Mononuclear cell (primary cell): ENCODE measurements around the gene ARF6. TPM values are rescaled to one million over a fixed set of nuclear protein-coding genes. Genes with fewer than 3 reads are reported as not detected.
"Not testable (repeated sequence)": the region's sequence is repeated elsewhere in the genome, so short reads cannot be mapped to it uniquely, and the experiment has no call there.

Experiments
- H3K27me3 ChIP-seq: 2 replicates; pipeline ENCODE4 v1.6.0; 2011; ENCODE audit warnings: low read length, control low read depth; ENCODE audit not compliant: insufficient read depth
- H3K4me1 ChIP-seq: 2 replicates; pipeline ENCODE4 v1.5.1; 2011; ENCODE audit warnings: mild to moderate bottlenecking, low read length, control low read depth; ENCODE audit not compliant: insufficient read depth
- H3K4me3 ChIP-seq: 2 replicates; pipeline ENCODE4 v1.5.1; 2011; ENCODE audit warnings: mild to moderate bottlenecking, low read length, moderate library complexity
- H3K9me3 ChIP-seq: 2 replicates; pipeline ENCODE4 v1.5.1; 2011; ENCODE audit warnings: low read depth, mild to moderate bottlenecking, control low read depth, low read length
- total RNA-seq: library from RNA; depleted of rRNA; stranded (reverse); fragments of >200 nt; gene quantifications from one replicate; pipeline ENCODE4 v1.2.3, GENCODE V29; 2012

Gene ARF6
- total RNA-seq, 1 donor: 92.5 TPM

DNA sequence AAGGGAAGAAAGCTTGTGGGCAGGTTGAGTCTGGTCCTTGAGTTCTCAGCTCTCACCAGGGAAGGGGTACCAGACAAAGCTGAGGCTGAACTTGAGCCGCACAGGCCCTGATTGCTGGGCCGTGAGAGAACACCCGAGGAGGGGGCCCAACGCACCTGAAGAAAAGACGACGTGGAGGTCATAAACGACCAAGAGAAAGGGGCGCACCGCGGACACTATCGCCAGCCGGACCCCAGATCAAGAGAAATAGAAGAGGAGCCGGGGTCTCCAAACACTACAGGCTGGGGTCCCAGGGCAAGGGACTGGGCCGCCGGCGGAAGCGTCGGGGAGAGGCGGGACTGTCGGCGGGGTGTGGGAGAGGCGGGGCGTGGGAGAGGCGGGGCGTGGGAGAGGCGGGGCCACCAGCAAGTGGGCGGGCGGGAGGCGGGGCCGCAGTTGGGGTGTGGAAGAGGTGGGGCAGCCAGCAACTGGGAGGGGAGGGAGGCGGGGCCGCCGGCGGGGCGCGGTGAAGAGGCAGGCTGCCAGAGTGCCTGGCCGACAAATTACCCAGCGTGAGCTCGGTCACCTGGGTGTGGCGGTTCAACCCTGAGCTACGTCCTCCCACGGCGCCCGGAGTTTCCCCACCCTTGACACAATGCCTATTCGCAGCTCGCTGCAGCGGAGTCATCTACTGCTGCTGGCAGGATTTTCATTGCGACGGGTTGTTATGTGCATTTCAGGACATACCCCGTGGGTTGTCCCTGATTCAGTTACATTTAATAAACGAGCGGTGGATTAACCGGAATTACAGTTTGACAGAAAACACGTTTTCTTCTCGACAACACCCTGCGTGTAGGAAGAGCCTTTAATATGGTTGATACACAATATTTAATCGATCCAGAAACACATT is 24.8 kb upstream of the ARF6 start:
- peaks cover 65% of the 10 kb centered on the region for H3K4me1 ChIP-seq
- no peaks in the 10 kb centered on the region for H3K9me3 ChIP-seq
- H3K4me3 ChIP-seq: peak overlapping the region; percentile 55
- H3K27me3 ChIP-seq: no peaks in the 10 kb centered on the region

DNA sequence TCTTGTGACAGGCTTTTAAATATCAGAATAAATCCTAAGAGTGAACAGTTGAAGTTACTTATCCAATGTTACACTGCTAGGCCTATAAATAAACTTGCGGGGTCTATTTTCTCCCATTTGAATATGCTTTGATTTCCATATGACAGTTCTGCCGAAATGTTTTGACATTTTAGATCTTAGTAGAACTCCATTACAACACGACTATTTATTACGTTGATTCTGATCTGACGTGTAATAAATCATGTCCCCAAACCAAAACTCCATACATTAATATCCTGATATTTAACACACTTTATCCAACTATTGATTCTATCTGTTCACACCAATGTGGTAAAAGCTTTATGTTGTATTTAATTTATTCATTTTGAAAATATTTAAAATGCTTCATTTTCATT is 24.2 kb upstream of the ARF6 start:
- Histone ChIP-seq H3K4me1 (peaks cover 59% of the 10 kb centered on the region), H3K4me3 (peak overlapping the region; percentile 31), H3K9me3 (no peaks in the 10 kb centered on the region), H3K27me3 (no peaks in the 10 kb centered on the region)

DNA sequence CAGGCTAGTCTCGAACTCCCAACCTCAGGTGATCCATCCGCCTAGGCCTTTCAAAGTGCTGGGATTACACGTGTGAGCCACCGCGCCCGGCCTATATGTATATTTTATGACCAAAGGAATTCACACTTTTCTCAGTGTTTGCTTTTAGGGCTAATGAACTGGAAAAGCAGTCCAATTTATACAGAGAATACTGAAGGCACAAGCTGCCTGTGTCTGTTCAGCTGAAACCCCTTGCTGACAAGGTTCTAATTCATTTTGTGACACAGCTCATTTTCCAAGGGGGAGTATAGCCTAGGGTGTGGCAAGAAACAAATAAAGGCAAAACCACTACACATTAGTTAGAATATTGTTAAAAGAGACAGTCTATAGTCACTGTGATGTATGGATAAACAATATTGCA is 22.0 kb upstream of the ARF6 start:
- Histone ChIP-seq H3K4me3 (no peak overlapping the region), H3K9me3 (no peaks in the 10 kb centered on the region), H3K4me1 (peaks cover 40% of the 10 kb centered on the region), H3K27me3 (no peaks in the 10 kb centered on the region)

DNA sequence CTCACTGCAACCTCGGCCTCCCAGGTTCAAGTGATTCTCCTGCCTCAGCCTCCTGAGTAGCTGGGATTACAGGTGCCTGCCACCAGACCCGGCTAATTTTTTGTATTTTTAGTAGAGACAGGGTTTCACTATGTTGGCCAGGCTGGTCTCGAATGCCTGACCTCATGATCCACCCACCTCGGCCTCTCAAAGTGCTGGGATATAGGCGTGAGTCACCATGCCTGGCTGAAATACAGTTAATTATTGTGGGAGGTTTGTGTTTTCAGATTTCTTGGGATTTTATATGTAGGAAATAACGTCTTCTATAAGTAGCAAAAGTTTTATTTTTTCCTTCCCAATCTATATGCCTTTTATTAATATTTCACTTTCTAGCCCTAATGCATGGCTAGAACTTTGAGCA is 19.3 kb upstream of the ARF6 start:
- H3K4me3 ChIP-seq, H3K27me3 ChIP-seq, H3K9me3 ChIP-seq: not testable (repeated sequence)
- peaks cover 28% of the 10 kb centered on the region for H3K4me1 ChIP-seq

DNA sequence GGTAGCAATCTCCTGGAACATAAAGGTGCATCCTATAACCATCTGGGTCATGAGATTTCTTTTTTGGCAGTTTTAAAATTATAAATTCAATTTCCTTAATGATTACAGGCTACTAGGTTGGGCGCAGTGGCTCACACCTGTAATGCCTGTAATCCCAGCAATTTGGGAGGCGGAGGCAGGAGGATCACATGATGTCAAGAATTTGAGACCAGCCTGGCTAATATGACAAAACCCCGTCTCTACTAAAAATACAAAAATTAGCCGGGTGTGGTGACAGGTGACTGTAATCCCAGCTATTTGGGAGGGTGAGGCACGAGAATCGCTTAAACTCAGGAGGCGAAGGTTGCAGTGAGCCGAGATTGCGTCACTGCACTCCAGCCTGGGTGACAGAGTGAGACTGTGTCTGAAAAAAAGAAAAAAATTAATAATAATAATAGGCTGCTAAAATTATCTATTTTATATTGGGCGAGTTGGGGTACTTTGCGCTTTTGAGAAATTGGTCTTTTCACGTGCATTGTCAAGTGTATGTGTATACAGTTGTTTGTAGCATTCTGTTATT is 17.2 kb upstream of the ARF6 start:
- Histone ChIP-seq H3K4me1 (peaks cover 23% of the 10 kb centered on the region), H3K4me3 (no peak overlapping the region), H3K9me3 (no peaks in the 10 kb centered on the region), H3K27me3 (no peaks in the 10 kb centered on the region)

DNA sequence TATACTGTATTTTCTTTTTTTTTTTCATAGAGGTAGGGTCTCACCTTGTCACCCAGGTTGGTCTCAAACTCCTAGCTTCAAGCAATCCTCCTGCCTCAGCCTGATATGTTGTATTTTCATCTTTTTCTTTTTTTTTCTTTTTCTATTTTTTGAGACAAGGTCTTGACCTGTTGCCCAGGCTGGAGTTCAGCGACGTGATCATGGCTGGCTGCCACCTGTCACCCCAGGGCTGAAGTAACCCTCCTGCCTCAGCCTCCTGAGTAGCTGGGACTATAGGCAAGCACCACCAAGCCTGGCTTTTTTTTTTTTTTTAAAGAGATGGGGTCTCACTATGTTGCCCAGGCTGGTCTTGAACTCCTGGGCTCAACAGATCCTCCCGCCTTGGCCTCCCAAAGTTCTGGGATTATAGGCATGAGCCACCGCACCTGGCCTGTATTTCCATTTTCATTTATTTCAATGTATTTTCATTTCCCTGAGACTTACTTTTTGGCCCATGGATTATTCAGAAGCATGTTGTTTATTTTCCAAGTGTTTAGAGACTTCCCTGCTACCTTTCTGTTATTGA is 16.2 kb upstream of the ARF6 start:
- H3K27me3 ChIP-seq: no peaks in the 10 kb centered on the region
- peaks cover 20% of the 10 kb centered on the region for H3K4me1 ChIP-seq
- no peaks in the 10 kb centered on the region for H3K9me3 ChIP-seq
- H3K4me3 ChIP-seq: no peak overlapping the region

DNA sequence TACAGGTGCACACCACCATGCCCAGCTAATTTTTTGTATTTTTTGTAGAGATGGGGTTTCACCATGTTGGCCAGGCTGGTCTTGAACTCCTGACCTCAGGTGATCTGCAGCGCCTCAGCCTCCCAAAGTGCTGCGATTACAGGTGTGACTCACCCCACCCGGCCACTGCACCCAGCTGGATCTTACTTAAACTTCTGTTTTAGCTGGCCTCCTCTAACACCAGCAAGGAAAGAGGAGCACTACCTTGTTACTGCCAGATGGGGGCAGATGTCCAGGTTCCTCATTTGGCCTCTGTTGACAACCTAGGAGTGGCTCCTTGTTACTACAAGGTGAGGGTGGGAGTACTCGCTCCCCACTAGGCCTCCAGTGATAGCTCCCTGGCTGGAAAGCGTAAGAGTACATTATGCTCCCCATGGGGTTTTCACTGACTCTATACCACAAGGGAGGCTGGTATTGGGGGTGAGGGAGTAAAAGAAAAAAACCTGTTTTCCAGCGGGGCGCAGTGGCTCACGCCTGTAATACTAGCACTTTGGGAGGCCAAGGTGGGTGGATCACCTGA is 13.2 kb upstream of the ARF6 start:
- H3K9me3 ChIP-seq: no peaks in the 10 kb centered on the region
- H3K4me3 ChIP-seq: no peak overlapping the region
- no peaks in the 10 kb centered on the region for H3K27me3 ChIP-seq
- H3K4me1 ChIP-seq: peaks cover 31% of the 10 kb centered on the region

DNA sequence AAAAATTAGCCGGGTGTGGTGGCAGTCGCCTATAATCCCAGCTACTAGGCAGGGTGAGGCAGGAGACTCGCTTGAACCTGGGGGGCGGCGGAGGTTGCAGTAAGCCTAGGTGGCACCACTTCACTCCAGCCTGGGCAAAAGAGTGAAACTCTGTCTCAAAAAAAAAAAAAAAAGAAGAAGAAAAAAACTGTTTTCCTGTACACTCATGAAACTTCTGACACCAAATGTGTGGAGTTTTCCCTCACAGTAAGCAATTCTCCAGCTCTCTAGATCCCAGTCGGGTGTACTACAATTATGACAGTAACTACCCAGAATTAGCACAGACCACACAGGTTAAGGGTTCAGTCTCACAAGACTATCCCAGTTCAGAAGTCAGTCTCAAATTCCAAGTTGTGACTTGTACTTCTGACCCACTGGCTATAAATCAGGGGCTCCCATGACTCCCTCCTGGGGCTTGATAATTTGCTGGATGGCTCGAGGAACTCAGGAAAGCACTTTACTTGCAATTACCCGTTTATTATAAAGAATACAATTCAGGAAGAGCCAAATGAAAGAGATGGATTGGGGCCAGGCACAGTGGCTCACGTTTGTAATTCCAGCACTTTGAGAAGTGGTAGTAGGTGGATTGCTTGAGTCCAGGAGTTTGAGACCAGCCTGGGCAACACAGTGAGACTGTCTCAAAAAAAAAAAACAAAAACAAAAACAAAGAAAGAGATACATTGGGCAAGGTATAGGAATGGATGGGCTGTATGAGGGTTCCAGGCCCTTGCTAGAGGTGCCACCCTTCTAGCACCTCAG is 12.4 kb upstream of the ARF6 start:
- Histone ChIP-seq H3K9me3 (no peaks in the 10 kb centered on the region), H3K4me3 (no peak overlapping the region), H3K27me3 (no peaks in the 10 kb centered on the region), H3K4me1 (peaks cover 31% of the 10 kb centered on the region)

DNA sequence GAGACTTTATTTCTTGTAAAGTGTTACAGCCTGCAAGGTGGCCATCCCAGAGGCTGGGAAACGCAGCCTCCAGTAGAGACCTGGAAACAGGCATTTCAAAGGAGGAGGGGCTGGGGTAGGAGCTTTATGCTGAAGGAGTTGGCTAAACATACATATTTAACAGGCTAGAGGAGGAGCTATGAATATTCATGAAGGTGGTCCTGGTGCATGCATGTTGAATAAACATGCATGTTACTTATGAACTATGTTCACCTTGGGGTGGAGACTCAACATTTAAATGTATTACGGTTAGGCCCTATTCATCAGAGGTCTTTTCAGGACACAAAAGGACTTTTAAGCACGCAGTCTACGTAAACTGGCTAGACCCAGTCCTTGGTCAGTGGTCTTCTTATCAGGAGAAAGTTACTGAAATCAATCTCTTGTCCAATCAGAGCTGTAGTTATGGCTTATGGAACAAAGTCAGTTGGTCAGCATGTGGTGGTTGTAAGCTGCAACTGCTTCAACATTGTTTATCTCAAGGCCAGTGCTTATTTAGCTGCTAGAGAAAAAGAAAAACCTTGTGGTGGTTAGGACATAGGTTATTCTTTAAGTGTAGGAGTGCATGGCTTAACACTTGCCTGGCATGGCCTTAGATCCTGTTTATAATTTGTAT is 11.4 kb upstream of the ARF6 start:
- peaks cover 31% of the 10 kb centered on the region for H3K4me1 ChIP-seq
- H3K4me3 ChIP-seq: no peak overlapping the region
- no peaks in the 10 kb centered on the region for H3K9me3 ChIP-seq
- no peaks in the 10 kb centered on the region for H3K27me3 ChIP-seq

DNA sequence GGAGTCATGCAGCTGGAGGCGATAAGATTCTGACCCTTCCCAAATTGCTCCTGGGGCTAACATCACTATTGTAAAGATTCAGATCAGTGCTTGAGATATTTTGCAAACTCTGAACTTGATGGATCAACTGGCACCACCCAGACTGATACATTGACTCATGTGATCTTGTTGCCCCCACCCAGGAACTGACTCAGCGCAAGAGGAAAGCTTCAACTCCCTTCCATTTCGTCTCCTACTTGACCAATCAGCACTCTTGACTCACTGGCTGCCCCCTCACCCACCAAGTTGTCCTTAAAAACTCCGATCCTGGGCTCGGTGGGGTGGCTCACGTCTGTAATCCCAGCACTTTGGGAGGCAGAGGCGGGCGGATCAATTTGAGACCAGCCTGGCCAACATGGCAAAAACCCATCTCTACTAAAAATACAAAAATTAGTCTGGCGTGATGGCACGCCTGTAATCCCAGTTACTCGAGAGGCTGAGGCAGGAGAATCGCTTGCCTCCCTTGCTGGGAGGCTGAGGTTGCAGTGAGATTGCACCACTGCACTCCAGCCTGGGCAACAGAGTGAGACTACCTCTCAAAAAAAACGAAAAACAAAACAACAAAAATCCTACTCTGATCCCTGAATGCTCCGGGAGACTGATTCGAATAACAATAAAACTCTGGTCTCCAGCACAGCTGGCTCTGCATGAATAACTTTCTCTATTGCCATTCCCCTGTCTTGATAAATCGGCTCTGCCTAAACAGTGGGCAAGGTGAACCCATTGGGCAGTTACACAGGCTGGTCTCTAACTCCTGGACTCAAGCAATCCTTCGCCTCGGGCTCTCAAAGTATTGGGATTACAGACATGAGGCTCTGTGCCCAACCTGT is 9.8 kb upstream of the ARF6 start:
- peaks cover 31% of the 10 kb centered on the region for H3K4me1 ChIP-seq
- no peaks in the 10 kb centered on the region for H3K27me3 ChIP-seq
- no peaks in the 10 kb centered on the region for H3K9me3 ChIP-seq
- no peak overlapping the region for H3K4me3 ChIP-seq

DNA sequence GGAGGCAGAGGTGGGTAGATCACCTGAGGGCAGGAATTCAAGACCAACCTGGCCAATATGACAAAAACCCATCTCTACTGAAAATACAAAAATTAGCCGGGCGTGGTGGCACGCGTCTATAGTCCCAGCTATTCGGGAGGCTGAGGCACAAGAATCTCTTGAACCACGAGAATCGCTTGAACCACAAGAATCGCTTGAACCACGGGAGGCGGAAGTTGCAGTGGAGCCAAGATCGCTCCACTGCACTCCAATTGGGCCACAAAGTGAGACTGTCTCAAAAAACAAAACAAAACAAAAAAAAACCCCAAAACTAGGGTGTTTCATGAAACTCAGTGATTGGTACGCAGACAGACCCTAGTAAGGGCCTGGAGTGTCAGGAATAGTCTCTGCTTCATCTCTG is 6.4 kb upstream of the ARF6 start:
- H3K9me3 ChIP-seq: no peaks in the 10 kb centered on the region
- no peak overlapping the region for H3K4me3 ChIP-seq
- no peaks in the 10 kb centered on the region for H3K27me3 ChIP-seq
- peaks cover 12% of the 10 kb centered on the region for H3K4me1 ChIP-seq

DNA sequence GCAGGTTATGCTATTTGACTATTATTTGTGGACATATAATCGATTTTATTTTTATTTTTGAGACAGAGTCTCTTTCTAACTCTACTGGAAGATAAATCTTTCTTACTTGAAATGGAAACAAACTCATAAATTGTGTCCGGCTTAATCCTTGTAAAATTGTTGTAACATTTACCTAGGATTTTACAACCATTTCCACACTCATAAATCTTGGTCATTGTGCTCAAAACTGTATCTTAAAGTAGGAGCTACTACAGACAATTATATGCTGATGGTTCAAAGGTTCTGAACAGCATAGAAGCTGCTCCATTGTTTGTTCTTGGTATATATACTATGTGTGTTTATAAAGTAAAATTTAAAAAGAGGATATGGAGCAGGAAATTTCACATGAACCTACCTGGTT is 4.6 kb upstream of the ARF6 start:
- H3K27me3 ChIP-seq: no peaks in the 10 kb centered on the region
- H3K9me3 ChIP-seq: no peaks in the 10 kb centered on the region

DNA sequence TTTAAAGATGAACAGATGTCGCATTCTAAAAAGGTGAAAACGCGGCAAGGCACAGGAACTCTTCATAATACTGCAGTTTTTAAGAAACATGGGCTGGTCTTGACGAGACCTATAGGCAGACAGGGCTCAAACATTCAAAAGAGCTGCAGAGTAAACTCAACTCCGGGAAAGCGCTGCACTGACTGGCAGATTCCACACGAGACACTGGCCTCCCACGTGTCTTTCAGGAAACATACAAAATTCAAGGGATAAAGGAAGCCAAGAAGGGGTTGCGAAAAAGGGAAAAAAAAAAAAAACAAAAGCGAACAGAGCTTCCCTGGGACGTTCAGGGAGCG is 614 bp upstream of the ARF6 start:
- peak overlapping the region; percentile 97 for H3K4me3 ChIP-seq
- H3K4me1 ChIP-seq: peaks cover 22% of the 10 kb centered on the region
- no peaks in the 10 kb centered on the region for H3K27me3 ChIP-seq
- H3K9me3 ChIP-seq: no peaks in the 10 kb centered on the region

More for the DNA sequence above, 4.6 kb upstream of the ARF6 start:
- Histone ChIP-seq H3K4me1 (peaks cover 11% of the 10 kb centered on the region), H3K4me3 (no peak overlapping the region)
